Skeletal muscle tissue (tissue), 4 donors: Measurements from ENCODE around the gene PITX2. TPM values are rescaled to one million over a fixed set of nuclear protein-coding genes. Genes with fewer than 3 reads are reported as not detected.
A peak's percentile ranks its signal among the peaks of the same experiment; 100 is the strongest.

ENCODE experiments used
- H3K27ac ChIP-seq: one replicate; pipeline ENCODE4 v1.7.0; 2013; ENCODE audit warnings: mild to moderate bottlenecking, low read depth, low read length, inconsistent platforms
- H3K27me3 ChIP-seq, 3 donors: one replicate each; pipeline ENCODE4 v1.7.0; 2013; ENCODE audit warnings: low read length in 3 of 3; ENCODE audit not compliant: control insufficient read depth in 3 of 3, insufficient read depth in 3 of 3
- H3K36me3 ChIP-seq, 3 donors: one replicate each; pipeline ENCODE4 v1.7.0; 2013; ENCODE audit warnings: low read length in 3 of 3; ENCODE audit not compliant: control insufficient read depth in 3 of 3, insufficient read depth in 3 of 3
- H3K4me1 ChIP-seq, 3 donors: one replicate each; pipeline ENCODE4 v1.7.0; 2013; ENCODE audit warnings: low read length in 3 of 3, mild to moderate bottlenecking in 3 of 3; ENCODE audit not compliant: control insufficient read depth in 3 of 3, insufficient read depth in 3 of 3
- H3K4me3 ChIP-seq, 3 donors: one replicate each; pipeline ENCODE4 v1.7.0; 2013; ENCODE audit warnings: low read length in 3 of 3
- H3K9ac ChIP-seq, 3 donors: one replicate each; pipeline ENCODE4 v1.7.0; 2013; ENCODE audit warnings: low read length in 3 of 3, mild to moderate bottlenecking in 3 of 3, moderate library complexity in 2 of 3, low read depth in 1 of 3
- H3K9me3 ChIP-seq, 3 donors: one replicate each; pipeline ENCODE4 v1.7.0; 2013; ENCODE audit warnings: low read length in 3 of 3; ENCODE audit not compliant: control insufficient read depth in 3 of 3
- total RNA-seq: library from RNA; depleted of rRNA; stranded (reverse); fragments of >200 nt; gene quantifications from one replicate; pipeline ENCODE4 v1.2.3, GENCODE V29; 2014
- donor health status: Osteomylitis.

Gene PITX2
- total RNA-seq, result 16.2 TPM

DNA sequence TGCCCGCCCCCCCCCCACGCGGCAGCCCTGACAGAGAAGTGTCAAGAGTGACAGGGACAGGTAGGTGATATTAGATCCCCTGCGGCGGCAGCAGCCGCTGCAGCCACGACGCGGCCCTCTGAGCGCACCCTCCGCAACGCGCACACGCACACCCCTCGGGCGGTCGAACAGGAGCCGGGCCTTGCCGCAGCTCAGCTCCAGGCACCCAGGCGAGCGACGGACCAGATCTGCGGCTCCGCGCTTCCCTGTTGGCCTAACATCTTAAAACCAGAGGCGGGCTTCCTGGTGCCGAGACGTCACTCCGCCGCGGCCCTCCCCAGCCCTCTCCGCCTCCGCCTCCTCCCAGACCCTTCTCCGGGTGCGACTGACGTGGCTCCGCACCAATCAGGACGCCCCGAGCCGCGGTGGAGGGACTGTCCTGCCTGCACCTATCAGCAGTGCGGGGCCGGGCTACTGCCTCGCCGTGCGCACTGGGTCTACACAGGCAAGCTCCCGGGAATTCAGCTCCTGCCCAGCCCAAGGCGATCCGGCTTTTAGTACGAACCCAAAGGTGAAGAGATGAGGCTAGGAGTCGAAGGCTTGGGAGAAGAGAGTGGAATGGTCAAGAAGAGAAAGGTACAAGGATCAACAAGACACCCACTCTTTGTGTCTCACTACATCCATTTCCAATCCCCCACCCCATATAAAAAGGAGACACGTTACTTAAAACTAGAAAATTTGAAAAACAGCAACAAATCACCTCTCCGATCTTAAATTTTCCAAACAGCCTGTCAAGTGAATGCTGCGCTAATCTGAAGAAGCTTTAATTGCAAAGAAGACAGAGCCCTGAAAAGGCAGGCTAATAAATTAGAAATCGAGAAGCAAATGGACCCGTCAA, at the start of gene PITX2:
Gene PITX2 (minus strand): TSS at position 237 of the 877 bp plus-strand sequence. CDS start 617 bp downstream, outside the sequence.
- peak within 1 kb of the TSS; percentile 89 to 96 (median 90) for H3K9ac ChIP-seq
- H3K36me3 ChIP-seq, result peaks cover 0 to 3% (median 2%) of the 10 kb centered on the region in 3 donors
- H3K27ac ChIP-seq, result peak within 1 kb of the TSS; percentile 95
- H3K4me1 ChIP-seq, result peaks cover 10 to 35% (median 21%) of the 10 kb centered on the region in 3 donors
- H3K27me3 ChIP-seq, result peaks cover 22 to 52% (median 25%) of the 10 kb centered on the region in 3 donors
- no peaks in the 10 kb centered on the region for H3K9me3 ChIP-seq
- H3K4me3 ChIP-seq, result peak within 1 kb of the TSS; percentile 82 to 88 (median 84)

GRCh38 chr4:110671679-110672078, 48.8 kb upstream of the PITX2 start:
- Histone ChIP-seq H3K36me3 (no peaks in the 10 kb centered on the region), H3K4me1 (peaks cover 5 to 23% (median 8%) of the 10 kb centered on the region in 3 donors), H3K27me3 (no peaks in the 10 kb centered on the region), H3K27ac (no peak overlapping the region), H3K4me3 (no peak overlapping the region), H3K9me3 (no peaks in the 10 kb centered on the region), H3K9ac (no peak overlapping the region)

- Histone ChIP-seq H3K9me3 (no peaks in the 10 kb centered on the region), H3K36me3 (no peaks in the 10 kb centered on the region), H3K4me1 (peaks cover 5 to 23% (median 8%) of the 10 kb centered on the region in 3 donors), H3K27me3 (no peaks in the 10 kb centered on the region), H3K27ac (no peak overlapping the region), H3K9ac (no peak overlapping the region), H3K4me3 (no peak overlapping the region)
Measured at GRCh38 chr4:110669663-110670062, 46.8 kb upstream of the PITX2 start.

DNA sequence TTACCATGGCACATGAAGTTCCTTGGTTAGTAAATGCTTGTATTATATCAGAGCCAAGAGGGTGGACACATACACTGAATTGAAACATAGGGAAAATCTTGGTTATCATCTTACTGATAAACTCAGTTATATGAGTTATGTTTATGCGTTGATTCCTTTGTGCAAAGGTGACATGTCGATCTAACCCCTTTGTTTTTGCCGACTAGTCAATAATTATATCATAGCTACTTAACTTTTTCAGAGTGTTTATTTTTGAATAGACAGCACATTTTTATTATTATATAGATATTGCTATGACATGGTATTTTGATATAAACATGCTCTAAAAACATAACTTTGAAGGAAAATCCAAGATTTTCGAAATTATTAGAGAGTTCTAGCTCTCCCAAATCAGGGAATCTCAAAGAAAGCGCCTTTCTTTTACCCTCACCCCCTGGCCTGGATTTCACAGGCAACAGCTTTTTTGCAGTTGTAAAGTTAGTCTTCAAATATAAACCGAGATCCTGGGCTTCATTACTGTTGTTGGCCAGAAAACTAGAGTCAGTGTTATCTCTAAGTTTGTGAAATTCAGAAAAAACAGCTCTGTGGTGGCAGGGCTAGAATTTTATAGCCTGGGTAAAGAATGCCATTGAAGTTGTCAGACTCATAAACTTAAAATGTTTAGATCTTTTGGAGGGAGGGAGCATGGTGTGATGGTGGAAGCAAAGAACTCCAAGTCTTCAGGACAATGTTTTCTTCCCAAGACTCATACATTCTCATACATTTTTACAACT, 45.8 kb upstream of the PITX2 start:
- Histone ChIP-seq H3K4me1 (peaks cover 5 to 23% (median 8%) of the 10 kb centered on the region in 3 donors), H3K9ac (no peak overlapping the region), H3K36me3 (no peaks in the 10 kb centered on the region), H3K27ac (peak overlapping the region; percentile 58), H3K27me3 (no peaks in the 10 kb centered on the region), H3K9me3 (no peaks in the 10 kb centered on the region), H3K4me3 (no peak overlapping the region)

DNA sequence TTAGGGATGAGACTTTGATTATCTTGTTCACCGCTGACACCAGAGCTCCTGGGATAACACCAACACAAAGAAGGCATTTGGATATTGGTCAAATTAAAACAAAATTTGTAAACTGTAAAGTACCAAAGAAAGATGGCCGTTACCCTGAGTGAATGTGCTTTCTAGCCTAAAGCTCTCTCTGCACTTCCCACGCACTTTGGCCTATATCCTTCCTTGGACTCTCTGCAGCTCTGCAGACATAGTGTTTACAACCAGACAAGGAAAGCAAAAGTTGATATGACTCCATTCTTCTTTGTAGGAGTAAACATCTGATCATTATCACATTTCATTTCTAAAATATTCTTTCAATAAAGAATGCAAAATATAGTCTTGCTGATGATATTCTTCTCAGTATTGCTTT, 44.8 kb upstream of the PITX2 start:
- Histone ChIP-seq H3K36me3 (no peaks in the 10 kb centered on the region), H3K9ac (no peak overlapping the region), H3K27me3 (no peaks in the 10 kb centered on the region), H3K27ac (peak overlapping the region; percentile 58), H3K4me3 (no peak overlapping the region), H3K9me3 (no peaks in the 10 kb centered on the region), H3K4me1 (peaks cover 5 to 23% (median 8%) of the 10 kb centered on the region in 3 donors)

DNA sequence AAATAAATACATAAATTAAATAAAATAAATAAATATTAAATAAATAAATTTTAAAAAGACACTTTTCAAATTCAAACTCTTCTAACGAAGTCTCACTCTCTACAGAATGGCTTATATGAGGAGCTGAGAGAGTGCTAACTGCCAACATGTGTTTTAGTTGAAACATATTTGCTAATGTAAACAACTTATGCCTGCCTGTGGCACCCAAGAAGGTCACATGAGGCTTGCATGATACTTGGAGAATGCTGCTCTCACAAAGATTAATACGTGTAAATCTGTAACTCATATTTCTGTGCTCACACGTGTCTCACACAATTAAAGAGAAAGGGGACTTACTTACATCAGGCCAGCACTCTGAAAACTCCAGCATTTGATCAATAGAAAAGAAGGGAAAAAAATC, 43.2 kb upstream of the PITX2 start:
- H3K27ac ChIP-seq, result no peak overlapping the region
- no peak overlapping the region for H3K4me3 ChIP-seq
- H3K36me3 ChIP-seq, result no peaks in the 10 kb centered on the region
- no peaks in the 10 kb centered on the region for H3K27me3 ChIP-seq
- peaks cover 5 to 23% (median 8%) of the 10 kb centered on the region in 3 donors for H3K4me1 ChIP-seq
- H3K9me3 ChIP-seq, result no peaks in the 10 kb centered on the region
- no peak overlapping the region for H3K9ac ChIP-seq

GRCh38 chr4:110663738-110664444, 41.0 kb upstream of the PITX2 start:
- no peaks in the 10 kb centered on the region for H3K9me3 ChIP-seq
- no peak overlapping the region for H3K4me3 ChIP-seq
- no peak overlapping the region for H3K27ac ChIP-seq
- no peaks in the 10 kb centered on the region for H3K27me3 ChIP-seq
- H3K4me1 ChIP-seq, result peaks cover 5 to 14% (median 5%) of the 10 kb centered on the region in 3 donors
- H3K9ac ChIP-seq, result no peak overlapping the region
- H3K36me3 ChIP-seq, result no peaks in the 10 kb centered on the region

- no peak overlapping the region for H3K4me3 ChIP-seq
Measured at GRCh38 chr4:110663206-110663605, 40.3 kb upstream of the PITX2 start.

GRCh38 chr4:110660755-110661154, 37.9 kb upstream of the PITX2 start:
- Histone ChIP-seq H3K9me3 (no peaks in the 10 kb centered on the region), H3K4me1 (no peaks in the 10 kb centered on the region), H3K27me3 (no peaks in the 10 kb centered on the region), H3K36me3 (no peaks in the 10 kb centered on the region), H3K4me3 (no peak overlapping the region), H3K9ac (no peak overlapping the region), H3K27ac (no peak overlapping the region)

More at GRCh38 chr4:110663206-110663605, 40.3 kb upstream of the PITX2 start:
- Histone ChIP-seq H3K36me3 (no peaks in the 10 kb centered on the region), H3K4me1 (peaks cover 2 to 10% (median 3%) of the 10 kb centered on the region in 3 donors), H3K9me3 (no peaks in the 10 kb centered on the region), H3K27ac (no peak overlapping the region), H3K27me3 (no peaks in the 10 kb centered on the region), H3K9ac (no peak overlapping the region)
